ENCODE measurements around the gene KIF1A.

- TF ChIP-seq CTCF (IDR thresholded peaks at IDR 0.05) (no peak), ZBTB43 (CRISPR knock-in tag; IDR thresholded peaks at IDR 0.05) (no peak), SP1 (CRISPR knock-in tag; conservative IDR thresholded peaks at IDR 0.05) (no peak), ZNF232 (CRISPR knock-in tag; IDR thresholded peaks at IDR 0.05) (no peak), MAX (CRISPR knock-in tag; IDR thresholded peaks at IDR 0.05) (no peak), ATF2 (CRISPR knock-in tag; IDR thresholded peaks at IDR 0.05; ENCODE audit: borderline replicate concordance, low read depth) (no peak)
Measured at GRCh38 chr2:240732911-240733622, 87.0 kb downstream of the KIF1A start.
